A673 (cell line): ENCODE results near the gene H1-8. TPM values are rescaled to one million over a fixed set of nuclear protein-coding genes. Genes with fewer than 3 reads are reported as not detected.
A peak's percentile ranks its signal among the peaks of the same experiment; 100 is the strongest.

Experiments used
- BruUV-seq: library from RNA; stranded (reverse); fragments of 400-500 nt; replicated peaks from 2 replicates; lab custom pipeline; 2021; lab: Mats Ljungman, UMichigan
- CTCF ChIA-PET: fragments of 300-600 bp; sonication (Branson Sonifier 250); formaldehyde crosslinking; loops from one replicate; lab custom pipeline; 2022; ENCODE audit warnings: antibody characterized with exemption; lab: Charles Lee
- POLR2A ChIA-PET: fragments of 300-600 bp; sonication (Branson Sonifier 250); formaldehyde crosslinking; loops from one replicate; lab custom pipeline; 2022; ENCODE audit warnings: antibody characterized with exemption; ENCODE audit not compliant: low non-redundant PET; lab: Charles Lee
- DNase-seq: peaks from one replicate; pipeline ENCODE4 v3.0.0-alpha.2; 2015; ENCODE audit warnings: low spot score
- H3K27ac ChIP-seq: fragments of 200-600 bp; sonication (generic); 2 replicates; pipeline ENCODE4 v1.5.1; 2016; ENCODE audit warnings: mixed run types, low read depth, mild to moderate bottlenecking, mixed read lengths, antibody characterized with exemption, low read length; ENCODE audit not compliant: poor library complexity, severe bottlenecking
- H3K27me3 ChIP-seq: fragments of 200-600 bp; sonication (generic); replicated peaks from 2 replicates; pipeline ENCODE4 v1.6.1; 2017; ENCODE audit warnings: mixed run types, low read depth, mild to moderate bottlenecking, mixed read lengths, antibody characterized with exemption, low read length; ENCODE audit not compliant: insufficient read depth, poor library complexity
- H3K36me3 ChIP-seq: fragments of 200-600 bp; sonication (generic); 2 replicates; pipeline ENCODE4 v1.6.1; 2016; ENCODE audit warnings: mixed run types, mild to moderate bottlenecking, mixed read lengths, antibody characterized with exemption, low read length; ENCODE audit not compliant: insufficient read depth, poor library complexity, severe bottlenecking
- H3K4me1 ChIP-seq: fragments of 200-600 bp; sonication (generic); 2 replicates; pipeline ENCODE4 v1.6.1; 2017; ENCODE audit warnings: mixed run types, mild to moderate bottlenecking, mixed read lengths, antibody characterized with exemption, low read length; ENCODE audit not compliant: insufficient read depth, poor library complexity, severe bottlenecking
- H3K4me3 ChIP-seq: fragments of 200-600 bp; sonication (generic); 2 replicates; pipeline ENCODE4 v1.5.1; 2016; ENCODE audit warnings: low read depth, mixed run types, mild to moderate bottlenecking, mixed read lengths, low read length; ENCODE audit not compliant: poor library complexity, severe bottlenecking
- H3K9me3 ChIP-seq: fragments of 200-600 bp; sonication (generic); 2 replicates; pipeline ENCODE4 v1.6.1; 2016; ENCODE audit warnings: mixed run types, low read depth, mild to moderate bottlenecking, mixed read lengths, antibody characterized with exemption, low read length; ENCODE audit not compliant: poor library complexity, severe bottlenecking
- EZH2 ChIP-seq: fragments of 200-600 bp; sonication (generic); IDR thresholded peaks from 2 replicates; pipeline ENCODE4 v1.6.1; 2017; ENCODE audit warnings: borderline replicate concordance, low read depth, mild to moderate bottlenecking, mixed read lengths, antibody characterized with exemption, low read length; ENCODE audit not compliant: poor library complexity, severe bottlenecking
- intact Hi-C: fragments of 100-400 bp; cut with micrococcal nuclease; formaldehyde crosslinking; loops from one replicate; pipeline ENCODE4 v1.10.0; 2022; ENCODE audit not compliant: unreplicated experiment
- total RNA-seq: library from RNA; stranded (reverse); gene quantifications from 2 replicates; pipeline ENCODE4 v1.2.3, GENCODE V29; 2021
- TF ChIP-seq, protein P1 (sequence below): fragments of 300-800, 200-600 bp; sonication (generic); conservative IDR thresholded peaks from 2 replicates; pipeline ENCODE4 v1.5.1; 2017; ENCODE audit warnings: low read depth, mild to moderate bottlenecking, antibody characterized with exemption, low read length, moderate library complexity, mixed read lengths

H1-8 gene
- total RNA-seq, 1 experiment from 2014 or later, result not detected

DNA sequence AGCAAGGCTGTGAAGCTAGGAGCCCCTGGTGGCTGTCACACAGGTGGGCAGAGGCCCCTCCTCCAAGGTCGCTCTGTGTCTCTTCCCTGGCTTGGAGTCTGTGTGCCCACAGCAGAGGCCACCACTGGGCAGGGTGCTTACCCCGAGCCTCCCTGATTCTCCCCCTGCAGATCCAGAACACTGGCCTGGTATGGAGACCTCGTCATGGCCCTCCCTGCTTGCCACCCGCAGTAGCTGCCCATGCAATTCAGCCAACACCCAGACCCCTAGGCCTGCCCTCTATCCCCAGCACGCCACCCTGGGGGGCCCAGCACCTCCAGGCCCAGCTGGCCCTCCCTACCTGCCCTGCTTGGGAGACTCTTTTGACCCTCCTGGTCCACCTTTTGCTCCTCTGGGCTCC, 20.0 kb upstream of the H1-8 start:
- intact Hi-C loops, result no loop called here
- DNase-seq, result no peak
- H3K27ac ChIP-seq, result no peak overlapping the region
- TF ChIP-seq EZH2, result no peak
- TF ChIP-seq, protein P1, sequence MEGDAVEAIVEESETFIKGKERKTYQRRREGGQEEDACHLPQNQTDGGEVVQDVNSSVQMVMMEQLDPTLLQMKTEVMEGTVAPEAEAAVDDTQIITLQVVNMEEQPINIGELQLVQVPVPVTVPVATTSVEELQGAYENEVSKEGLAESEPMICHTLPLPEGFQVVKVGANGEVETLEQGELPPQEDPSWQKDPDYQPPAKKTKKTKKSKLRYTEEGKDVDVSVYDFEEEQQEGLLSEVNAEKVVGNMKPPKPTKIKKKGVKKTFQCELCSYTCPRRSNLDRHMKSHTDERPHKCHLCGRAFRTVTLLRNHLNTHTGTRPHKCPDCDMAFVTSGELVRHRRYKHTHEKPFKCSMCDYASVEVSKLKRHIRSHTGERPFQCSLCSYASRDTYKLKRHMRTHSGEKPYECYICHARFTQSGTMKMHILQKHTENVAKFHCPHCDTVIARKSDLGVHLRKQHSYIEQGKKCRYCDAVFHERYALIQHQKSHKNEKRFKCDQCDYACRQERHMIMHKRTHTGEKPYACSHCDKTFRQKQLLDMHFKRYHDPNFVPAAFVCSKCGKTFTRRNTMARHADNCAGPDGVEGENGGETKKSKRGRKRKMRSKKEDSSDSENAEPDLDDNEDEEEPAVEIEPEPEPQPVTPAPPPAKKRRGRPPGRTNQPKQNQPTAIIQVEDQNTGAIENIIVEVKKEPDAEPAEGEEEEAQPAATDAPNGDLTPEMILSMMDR, result no peak
- H3K4me3 ChIP-seq, result no peak overlapping the region
- ChIA-PET CTCF (no interaction called here), POLR2A (interaction anchor here (0.6 kb wide), 1 partner anchor 71 kb away, joined by 4 read pairs; no protein-coding TSS in a partner anchor)
- no TSS peak for BruUV-seq
- H3K4me1 ChIP-seq, result no peaks in the 10 kb centered on the region
- no peaks in the 10 kb centered on the region for H3K27me3 ChIP-seq
- no peaks in the 10 kb centered on the region for H3K9me3 ChIP-seq
- H3K36me3 ChIP-seq, result no peaks in the 10 kb centered on the region

DNA sequence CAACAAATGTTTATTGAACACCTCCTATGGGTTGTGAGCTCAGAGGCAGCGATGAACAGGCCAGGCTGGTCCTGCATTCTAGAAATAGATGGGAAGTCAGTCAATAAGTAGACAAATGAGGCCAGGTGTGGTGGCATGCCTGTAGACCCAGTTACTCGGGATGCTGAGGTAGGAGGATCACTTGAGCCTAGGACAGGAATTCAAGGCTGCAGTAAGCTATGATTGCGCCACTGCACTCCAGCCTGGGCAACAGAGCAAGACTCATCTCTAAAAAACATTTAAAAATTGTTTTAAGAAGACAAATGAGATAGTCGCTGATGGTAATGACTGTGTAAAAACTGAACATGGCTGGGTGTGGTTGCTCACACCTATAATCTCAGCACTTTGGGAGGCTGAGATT, 18.9 kb upstream of the H1-8 start:
- peak; percentile 27 for DNase-seq
- no peak overlapping the region for H3K4me3 ChIP-seq
- BruUV-seq, result no TSS peak
- H3K9me3 ChIP-seq, result no peaks in the 10 kb centered on the region
- intact Hi-C loops, result no loop called here
- no peaks in the 10 kb centered on the region for H3K36me3 ChIP-seq
- no peak for TF ChIP-seq EZH2
- TF ChIP-seq, protein P1, result no peak
- no peak overlapping the region for H3K27ac ChIP-seq
- no peaks in the 10 kb centered on the region for H3K4me1 ChIP-seq
- CTCF ChIA-PET, result no interaction called here
- no peaks in the 10 kb centered on the region for H3K27me3 ChIP-seq
- POLR2A ChIA-PET, result no interaction called here

DNA sequence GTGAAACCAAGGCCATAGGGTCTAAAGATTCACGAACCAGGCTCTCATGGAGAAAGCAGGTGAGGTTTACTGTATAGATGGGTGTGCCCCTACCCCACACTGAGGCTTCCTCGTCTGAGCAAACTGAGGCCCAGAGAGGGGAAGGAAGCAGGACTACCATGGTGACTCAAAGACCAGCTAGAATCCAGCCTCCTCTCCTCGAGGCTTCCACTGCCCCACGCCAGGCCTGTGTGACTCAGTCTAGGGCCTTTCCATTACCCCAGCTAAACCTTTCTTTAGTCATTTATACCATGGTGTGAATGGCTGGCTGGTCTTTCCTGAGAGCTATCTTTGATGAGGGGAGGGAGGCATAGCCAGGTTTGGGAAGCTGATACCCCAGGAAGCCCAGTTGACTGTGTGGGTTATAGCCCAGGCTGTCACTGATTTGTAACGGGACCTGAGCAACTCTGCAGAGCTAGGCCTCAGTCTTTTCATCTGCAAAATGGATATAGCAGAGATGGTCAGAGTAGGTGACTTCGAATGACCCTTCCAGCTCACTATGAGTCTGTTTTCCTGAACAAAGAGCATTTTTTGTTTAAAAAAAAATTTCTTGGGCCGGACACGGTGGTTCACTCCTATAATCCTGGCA, 17.5 kb upstream of the H1-8 start:
- no peaks in the 10 kb centered on the region for H3K27me3 ChIP-seq
- no peak overlapping the region for H3K4me3 ChIP-seq
- H3K36me3 ChIP-seq, result no peaks in the 10 kb centered on the region
- TF ChIP-seq EZH2, result no peak
- TF ChIP-seq, protein P1, result no peak
- ChIA-PET POLR2A (no interaction called here), CTCF (no interaction called here)
- H3K9me3 ChIP-seq, result no peaks in the 10 kb centered on the region
- BruUV-seq, result no TSS peak
- H3K4me1 ChIP-seq, result no peaks in the 10 kb centered on the region
- no peak overlapping the region for H3K27ac ChIP-seq
- no peak for DNase-seq
- intact Hi-C loops, result no loop called here
